Left colon (tissue), 2 donors: ENCODE measurements around the gene IL10RB. TPM values are rescaled to one million over a fixed set of nuclear protein-coding genes. Genes with fewer than 3 reads are reported as not detected.
"Not testable (repeated sequence)": the region's sequence is repeated elsewhere in the genome, so short reads cannot be mapped to it uniquely, and the experiment has no call there.

ENCODE experiments used
- ATAC-seq: fragments of 200-7000 bp; cut with Tn5 transposase; one replicate; pipeline ENCODE4 v1.9.1; 2020; ENCODE audit warnings: mild to moderate bottlenecking, moderate library complexity
- DNase-seq, 2 donors: peaks; one replicate each; pipeline ENCODE4 v3.0.0-alpha.2; 2020
- intact Hi-C, 2 donors: fragments of 100-400 bp; cut with DNase I in 1 of 2; cut with micrococcal nuclease in 1 of 2; formaldehyde crosslinking; loops; one replicate each; pipeline versions ENCODE4 v1.11.2 to v1.14.0; 2022; cut with DNase I, micrococcal nuclease
- total RNA-seq, 2 donors: library from RNA; stranded (reverse); fragmentation: NEBNext Ultra II Directional; extraction: Animal tissue kit (Norgen Biotek cat#: 25700); gene quantifications; one replicate each; pipeline ENCODE4 v1.2.1, GENCODE V29; 2021
- donor health status: DM: no; HTN: no; CAD: no.
- donor health status: DM: yes; HTN: yes; CAD: no.

IL10RB gene
- total RNA-seq, 2 donors from 2014 or later = 79.7 to 103 TPM

GRCh38 chr21:33238565-33239255 lies 27.5 kb upstream of the IL10RB start:
- DNase-seq = no peak
- ATAC-seq = no peak
- intact Hi-C loops = no loop called here

- ATAC-seq, DNase-seq, intact Hi-C loops: not testable (repeated sequence)
Measured at GRCh38 chr21:33239559-33240127, 26.5 kb upstream of the IL10RB start.

- intact Hi-C loops = no loop called here
- no peak for DNase-seq
- ATAC-seq = no peak
Measured at GRCh38 chr21:33240404-33240803, 25.8 kb upstream of the IL10RB start.

GRCh38 chr21:33241846-33242245 lies 24.3 kb upstream of the IL10RB start:
- no peak for DNase-seq
- ATAC-seq = no peak
- intact Hi-C loops = no loop called here

GRCh38 chr21:33242846-33243245 lies 23.3 kb upstream of the IL10RB start:
- DNase-seq, ATAC-seq, intact Hi-C loops: not testable (repeated sequence)

- ATAC-seq (no peak), DNase-seq (no peak)
- intact Hi-C loops = no loop called here
Measured at GRCh38 chr21:33244082-33244778, 21.9 kb upstream of the IL10RB start.

GRCh38 chr21:33244779-33245105 lies 21.4 kb upstream of the IL10RB start:
- ATAC-seq (no peak), DNase-seq (no peak)
- intact Hi-C loops = no loop called here

GRCh38 chr21:33245289-33245918 lies 20.8 kb upstream of the IL10RB start:
- intact Hi-C loops = no loop called here
- no peak for ATAC-seq
- no peak for DNase-seq

- no peak for ATAC-seq
- DNase-seq = no peak
- intact Hi-C loops = no loop called here
Measured at GRCh38 chr21:33246506-33246905, 19.7 kb upstream of the IL10RB start.

- intact Hi-C loops = no loop called here
- DNase-seq (no peak), ATAC-seq (no peak)
Measured at GRCh38 chr21:33246963-33247362, 19.2 kb upstream of the IL10RB start.

- no peak for ATAC-seq
- DNase-seq = no peak
- intact Hi-C loops = no loop called here
Measured at GRCh38 chr21:33247599-33247998, 18.6 kb upstream of the IL10RB start.

GRCh38 chr21:33249331-33250002 lies 16.7 kb upstream of the IL10RB start:
- DNase-seq (no peak), ATAC-seq (no peak)
- intact Hi-C loops = no loop called here

- intact Hi-C loops = no loop called here
- ATAC-seq (no peak), DNase-seq (no peak)
Measured at GRCh38 chr21:33251119-33251518, 15.0 kb upstream of the IL10RB start.

GRCh38 chr21:33253382-33253781 lies 12.8 kb upstream of the IL10RB start:
- intact Hi-C loops, DNase-seq, ATAC-seq: not testable (repeated sequence)

- DNase-seq (no peak), ATAC-seq (no peak)
- intact Hi-C loops = no loop called here
Measured at GRCh38 chr21:33254766-33255165, 11.4 kb upstream of the IL10RB start.

- DNase-seq = no peak
- ATAC-seq = no peak
- intact Hi-C loops = no loop called here
Measured at GRCh38 chr21:33255404-33255803, 10.8 kb upstream of the IL10RB start.

- DNase-seq (no peak), ATAC-seq (no peak)
- intact Hi-C loops = no loop called here
Measured at GRCh38 chr21:33256019-33256418, 10.1 kb upstream of the IL10RB start.

- DNase-seq = no peak
- ATAC-seq = no peak
- intact Hi-C loops = no loop called here
Measured at GRCh38 chr21:33257094-33257803, 8.9 kb upstream of the IL10RB start.

GRCh38 chr21:33258475-33258874 lies 7.7 kb upstream of the IL10RB start:
- intact Hi-C loops = no loop called here
- no peak for ATAC-seq
- no peak for DNase-seq
